Mucosa of stomach (tissue), 1 donor: Measurements from ENCODE around the gene GAK.

Source experiments
- H3K27me3 ChIP-seq: one replicate; pipeline ENCODE4 v1.7.0; 2013; ENCODE audit warnings: mild to moderate bottlenecking, low read length; ENCODE audit not compliant: control insufficient read depth, insufficient read depth
- H3K36me3 ChIP-seq: one replicate; pipeline ENCODE4 v1.7.0; 2013; ENCODE audit warnings: low read length; ENCODE audit not compliant: control insufficient read depth, insufficient read depth
- H3K4me1 ChIP-seq: one replicate; pipeline ENCODE4 v1.7.0; 2013; ENCODE audit warnings: mild to moderate bottlenecking, low read length; ENCODE audit not compliant: control insufficient read depth, insufficient read depth
- H3K4me3 ChIP-seq: one replicate; pipeline ENCODE4 v1.7.0; 2013; ENCODE audit warnings: low read length
- H3K9ac ChIP-seq: one replicate; pipeline ENCODE4 v1.7.0; 2013; ENCODE audit warnings: mild to moderate bottlenecking, low read length, moderate library complexity
- H3K9me3 ChIP-seq: one replicate; pipeline ENCODE4 v1.7.0; 2013; ENCODE audit warnings: mild to moderate bottlenecking, low read length, moderate library complexity; ENCODE audit not compliant: control insufficient read depth
- donor health status: Pancreatic carcinoma.

Gene GAK

DNA sequence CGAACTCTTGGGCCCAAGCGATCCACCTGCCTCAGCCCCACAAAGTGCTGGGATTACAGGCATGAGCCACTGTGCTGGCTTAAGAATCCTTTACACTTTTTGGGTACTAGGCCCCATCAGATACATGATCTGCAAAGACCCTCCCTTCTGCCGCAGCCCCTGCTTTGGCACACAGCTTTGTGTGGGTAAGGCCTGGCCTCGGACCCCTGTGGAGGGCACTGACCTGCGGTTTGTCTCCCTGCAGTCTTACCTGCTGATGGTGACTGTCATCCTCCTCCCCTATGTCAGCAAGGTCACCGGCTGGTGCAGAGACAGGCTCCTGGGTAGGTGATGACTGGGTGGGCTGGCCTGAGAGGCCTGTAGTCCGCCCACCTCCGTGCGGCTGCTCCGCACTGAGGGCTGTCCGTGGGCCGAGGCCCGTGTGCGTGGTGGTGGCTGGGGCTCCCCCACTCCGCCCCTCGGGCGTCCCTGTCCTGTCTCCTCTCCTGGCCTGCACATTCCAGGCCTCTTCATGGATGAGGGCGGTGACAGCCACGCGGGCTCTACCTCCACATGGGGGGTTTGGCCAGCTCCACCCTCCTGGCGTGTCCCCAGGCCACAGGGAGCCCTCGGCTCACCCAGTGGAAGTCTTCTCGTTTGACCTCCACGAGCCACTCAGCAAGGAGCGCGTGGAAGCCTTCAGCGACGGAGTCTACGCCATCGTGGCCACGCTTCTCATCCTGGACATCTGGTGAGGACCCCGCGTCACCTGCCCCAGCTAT, 23.2 kb upstream of the GAK start:
- Histone ChIP-seq H3K4me1 (no peaks in the 10 kb centered on the region), H3K4me3 (no peak overlapping the region), H3K9ac (no peak overlapping the region), H3K27me3 (no peaks in the 10 kb centered on the region), H3K9me3 (no peaks in the 10 kb centered on the region), H3K36me3 (peaks cover 10% of the 10 kb centered on the region)

DNA sequence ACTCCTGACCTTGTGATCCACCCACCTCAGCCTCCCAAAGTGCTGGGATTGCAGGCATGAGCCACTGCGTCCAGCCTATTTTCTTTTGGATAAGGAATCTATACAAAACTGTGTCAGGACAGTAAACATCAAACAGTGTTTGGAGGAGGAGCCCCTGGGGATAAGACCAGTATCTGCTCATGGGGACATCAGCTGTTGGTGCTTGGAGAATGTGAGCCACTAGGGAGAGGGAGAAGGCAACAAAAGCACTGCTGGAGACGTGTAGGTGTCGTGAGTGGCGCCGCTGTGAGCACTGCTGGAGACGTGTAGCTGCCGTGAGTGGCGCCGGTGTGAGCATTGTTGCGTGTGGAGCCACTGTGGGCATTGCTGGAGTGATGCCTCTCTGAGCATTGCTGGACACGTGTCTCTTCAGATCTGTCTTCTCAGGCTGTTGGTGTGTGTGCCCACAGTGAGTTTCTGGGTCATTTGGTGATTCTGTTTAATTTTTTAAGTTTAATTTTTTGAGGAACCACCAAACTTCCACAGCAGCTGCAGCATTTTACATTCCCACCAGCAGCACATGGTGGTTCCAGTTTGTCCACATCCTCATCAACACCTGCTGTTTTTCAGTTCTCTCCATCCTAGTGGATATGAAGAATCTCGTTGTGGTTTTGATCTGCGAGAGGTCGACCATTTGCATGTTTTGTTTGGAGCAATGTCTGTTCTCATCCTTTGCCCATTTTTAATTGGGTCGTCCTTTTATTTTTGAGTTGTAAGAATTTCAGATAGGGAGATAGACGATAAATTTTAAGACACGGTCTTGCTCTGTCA, 22.3 kb upstream of the GAK start:
- no peak overlapping the region for H3K9ac ChIP-seq
- H3K4me3 ChIP-seq, result no peak overlapping the region
- no peaks in the 10 kb centered on the region for H3K4me1 ChIP-seq
- no peaks in the 10 kb centered on the region for H3K27me3 ChIP-seq
- peaks cover under 1% of the 10 kb centered on the region for H3K36me3 ChIP-seq
- H3K9me3 ChIP-seq, result no peaks in the 10 kb centered on the region

DNA sequence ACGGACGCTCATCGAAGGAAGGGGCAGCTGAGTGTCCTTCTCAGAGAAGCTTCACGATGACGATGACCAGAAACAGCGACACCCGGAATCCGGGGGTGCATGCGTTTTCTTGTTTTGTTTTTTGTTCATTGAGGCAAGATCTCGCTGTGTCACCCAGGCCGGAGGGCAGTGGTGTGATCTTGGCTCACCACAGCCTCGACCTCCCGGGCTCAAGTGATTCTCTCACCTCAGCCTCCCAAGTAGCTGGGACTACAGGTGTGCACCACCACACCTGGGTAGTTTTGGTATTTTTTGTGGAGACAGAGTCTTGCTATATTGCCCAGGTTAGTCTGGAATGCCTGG, 21.4 kb upstream of the GAK start:
- no peaks in the 10 kb centered on the region for H3K36me3 ChIP-seq
- no peaks in the 10 kb centered on the region for H3K9me3 ChIP-seq
- no peak overlapping the region for H3K9ac ChIP-seq
- no peaks in the 10 kb centered on the region for H3K27me3 ChIP-seq
- no peak overlapping the region for H3K4me3 ChIP-seq
- H3K4me1 ChIP-seq, result no peaks in the 10 kb centered on the region

DNA sequence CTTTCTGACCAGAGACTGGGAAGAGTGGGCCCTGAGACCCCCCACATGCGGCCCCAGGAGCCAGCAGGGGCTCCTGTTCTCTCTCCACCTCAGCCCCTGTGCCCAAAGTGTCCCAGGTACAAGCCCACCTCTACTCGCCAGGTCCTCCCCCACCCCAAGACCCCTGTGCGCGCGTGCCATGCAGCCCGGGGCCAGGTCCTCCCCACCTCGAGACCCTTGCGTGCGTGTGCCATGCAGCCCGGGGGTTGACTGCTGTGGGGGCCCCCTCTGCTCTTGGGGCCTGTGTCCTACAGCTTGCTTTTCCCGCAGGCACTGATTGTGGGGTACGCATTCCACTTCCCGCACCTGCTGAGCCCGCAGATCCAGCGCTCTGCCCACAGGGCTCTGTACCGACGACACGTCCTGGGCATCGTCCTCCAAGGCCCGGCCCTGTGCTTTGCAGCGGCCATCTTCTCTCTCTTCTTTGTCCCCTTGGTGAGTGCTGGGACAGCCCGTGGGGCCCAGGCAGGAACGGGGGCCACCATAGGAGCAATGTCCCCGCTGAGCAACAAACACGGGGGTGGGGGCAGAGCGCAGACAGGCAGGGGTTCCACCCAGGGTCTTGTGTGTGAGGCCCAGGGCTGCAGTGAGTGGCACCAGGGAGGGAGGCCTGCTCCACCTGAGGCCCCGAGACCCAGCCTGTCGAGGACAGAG, 20.9 kb upstream of the GAK start:
- H3K4me3 ChIP-seq, result no peak overlapping the region
- no peaks in the 10 kb centered on the region for H3K9me3 ChIP-seq
- no peaks in the 10 kb centered on the region for H3K4me1 ChIP-seq
- H3K27me3 ChIP-seq, result no peaks in the 10 kb centered on the region
- H3K36me3 ChIP-seq, result no peaks in the 10 kb centered on the region
- no peak overlapping the region for H3K9ac ChIP-seq

DNA sequence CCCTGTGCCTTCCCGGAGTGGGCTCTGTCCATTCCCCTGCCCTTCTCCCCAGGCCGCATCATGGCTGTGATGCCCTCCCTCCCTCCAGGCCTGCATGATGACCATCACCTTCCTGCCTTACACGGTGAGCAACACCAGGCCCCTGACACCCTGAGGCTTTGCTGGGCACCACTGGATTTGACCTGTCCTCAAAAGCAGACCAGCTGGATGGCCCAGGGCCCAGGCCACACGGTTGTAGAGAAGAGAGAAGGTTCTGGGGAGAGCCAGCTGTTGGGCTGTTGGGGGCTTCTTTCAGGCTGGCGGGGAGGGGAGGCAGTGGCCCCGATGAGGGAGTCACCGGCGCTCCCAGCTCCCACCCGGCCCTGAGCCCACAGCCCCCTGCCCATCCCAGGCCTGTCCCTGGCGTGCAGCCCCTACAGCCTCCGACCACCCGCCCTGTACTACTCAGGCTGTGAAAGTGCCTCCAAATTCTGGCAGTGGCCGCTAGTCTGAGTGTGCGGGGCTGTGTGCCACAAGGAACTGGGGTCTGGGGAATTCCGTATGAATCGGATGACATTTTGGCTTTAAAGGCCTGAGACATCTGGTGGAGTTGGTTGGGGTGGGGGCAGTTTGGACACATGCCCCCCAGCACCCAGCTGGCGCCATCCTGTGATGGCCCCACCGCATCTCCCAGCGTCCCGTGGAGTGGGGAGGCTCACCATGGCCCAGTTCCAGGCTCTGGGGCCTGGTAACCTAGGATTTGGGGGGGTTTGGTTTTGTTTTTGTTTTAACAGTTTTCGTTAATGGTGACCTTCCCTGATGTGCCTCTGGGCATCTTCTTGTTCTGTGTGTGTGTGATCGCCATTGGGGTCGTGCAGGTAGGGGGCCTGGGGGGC, 19.7 kb upstream of the GAK start:
- Histone ChIP-seq H3K9ac (no peak overlapping the region), H3K36me3 (no peaks in the 10 kb centered on the region), H3K4me1 (no peaks in the 10 kb centered on the region), H3K4me3 (no peak overlapping the region), H3K27me3 (no peaks in the 10 kb centered on the region), H3K9me3 (no peaks in the 10 kb centered on the region)

DNA sequence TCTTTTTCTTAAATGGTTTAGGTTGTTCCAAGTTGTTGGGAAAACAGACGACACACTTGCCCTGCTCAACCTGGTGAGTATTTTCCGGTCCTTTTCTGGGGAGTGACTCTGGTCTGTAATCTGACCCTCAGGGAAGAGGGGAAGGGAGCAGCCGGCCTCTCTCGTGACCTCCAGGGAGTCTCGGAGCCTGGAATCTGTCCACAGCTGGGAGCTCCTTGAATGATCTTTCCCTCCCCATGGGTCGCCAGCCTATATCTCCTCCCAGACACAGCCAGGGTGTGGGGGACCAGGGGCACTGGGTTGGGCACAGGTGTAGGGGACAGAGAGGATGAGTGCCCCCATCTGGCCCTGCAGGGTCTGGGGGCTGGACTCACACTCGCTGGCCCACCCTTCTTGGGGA, 19.1 kb upstream of the GAK start:
- Histone ChIP-seq H3K36me3 (no peaks in the 10 kb centered on the region), H3K4me1 (no peaks in the 10 kb centered on the region), H3K9ac (no peak overlapping the region), H3K4me3 (no peak overlapping the region), H3K27me3 (no peaks in the 10 kb centered on the region), H3K9me3 (no peaks in the 10 kb centered on the region)

DNA sequence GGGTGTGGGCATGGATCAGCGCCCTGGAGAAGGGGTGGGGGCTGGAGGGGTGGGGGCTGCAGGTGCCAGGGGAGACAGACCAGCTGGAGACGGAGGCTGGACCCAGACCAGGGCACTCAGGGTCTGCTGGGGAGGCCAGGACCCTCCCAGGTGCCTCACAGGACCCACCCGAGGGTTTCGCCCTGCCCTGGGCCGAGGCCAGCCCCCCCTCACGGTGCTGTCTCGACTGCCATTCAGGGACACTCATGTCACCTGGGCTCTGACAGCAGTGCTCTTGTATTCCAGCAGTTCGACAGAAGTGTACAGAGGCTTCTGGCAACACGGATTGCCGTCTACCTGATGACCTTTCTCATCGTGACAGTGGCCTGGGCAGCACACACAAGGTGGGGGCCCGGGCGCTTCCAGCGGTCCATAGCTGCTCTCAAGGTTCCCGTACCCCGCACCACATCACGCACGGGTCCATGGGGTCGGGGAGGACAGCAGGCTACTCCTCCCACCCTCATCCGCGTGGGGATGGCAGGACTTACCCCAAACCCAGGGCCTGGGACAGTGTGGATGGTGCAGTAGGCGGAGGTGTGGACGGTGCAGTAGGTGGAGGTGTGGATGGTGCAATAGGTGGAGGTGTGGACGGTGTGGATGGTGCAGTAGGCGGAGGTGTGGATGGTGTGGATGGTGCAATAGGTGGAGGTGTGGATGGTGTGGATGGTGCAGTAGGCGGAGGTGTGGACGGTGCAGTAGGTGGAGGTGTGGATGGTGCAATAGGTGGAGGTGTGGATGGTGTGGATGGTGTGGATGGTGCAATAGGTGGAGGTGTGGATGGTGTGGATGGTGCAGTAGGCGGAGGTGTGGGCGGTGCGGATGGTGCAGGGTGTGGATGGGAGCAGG, 18.3 kb upstream of the GAK start:
- Histone ChIP-seq H3K9me3 (no peaks in the 10 kb centered on the region), H3K4me1 (no peaks in the 10 kb centered on the region), H3K9ac (no peak overlapping the region), H3K4me3 (no peak overlapping the region), H3K27me3 (no peaks in the 10 kb centered on the region), H3K36me3 (no peaks in the 10 kb centered on the region)

DNA sequence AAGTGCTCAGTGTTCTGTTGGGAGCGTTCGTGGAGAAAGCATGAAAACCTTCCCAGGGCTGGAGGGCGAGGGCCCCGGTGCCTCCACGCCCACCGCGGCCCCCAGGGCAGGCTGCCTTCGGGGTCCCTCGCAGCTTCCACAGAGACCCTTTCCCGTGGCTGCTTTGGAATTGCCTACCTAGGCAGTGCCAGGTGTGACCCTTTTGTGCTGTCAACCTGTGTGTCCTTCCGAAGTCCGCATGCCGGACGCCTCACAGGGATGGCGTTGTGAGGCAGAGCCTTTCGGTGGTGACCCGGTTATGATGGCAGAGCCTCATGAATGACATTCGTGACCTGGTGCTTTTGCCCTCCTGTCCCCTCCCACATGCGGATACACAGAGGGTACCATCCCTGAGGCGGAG, 17.5 kb upstream of the GAK start:
- no peak overlapping the region for H3K9ac ChIP-seq
- no peaks in the 10 kb centered on the region for H3K27me3 ChIP-seq
- no peaks in the 10 kb centered on the region for H3K9me3 ChIP-seq
- H3K36me3 ChIP-seq, result no peaks in the 10 kb centered on the region
- H3K4me1 ChIP-seq, result no peaks in the 10 kb centered on the region
- no peak overlapping the region for H3K4me3 ChIP-seq

DNA sequence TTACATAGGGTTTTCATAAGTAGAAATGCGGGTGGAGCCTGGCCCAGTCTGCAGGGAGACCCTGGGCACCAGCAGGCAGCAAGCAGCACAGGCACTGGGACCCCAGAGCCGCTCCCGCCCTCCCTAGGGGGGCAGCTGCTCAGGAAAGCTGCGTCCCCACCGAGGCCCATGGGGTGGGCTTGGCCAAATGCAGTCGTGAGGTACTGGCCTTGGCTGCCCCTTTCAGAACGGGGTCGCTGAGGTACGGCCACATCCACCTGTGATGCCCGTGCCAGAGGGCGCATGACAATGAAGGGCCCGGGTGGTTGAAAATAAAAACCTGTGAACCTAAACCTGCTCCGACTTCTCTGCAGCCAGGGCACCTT, 16.8 kb upstream of the GAK start:
- no peak overlapping the region for H3K4me3 ChIP-seq
- no peak overlapping the region for H3K9ac ChIP-seq
- no peaks in the 10 kb centered on the region for H3K27me3 ChIP-seq
- no peaks in the 10 kb centered on the region for H3K9me3 ChIP-seq
- H3K4me1 ChIP-seq, result no peaks in the 10 kb centered on the region
- H3K36me3 ChIP-seq, result no peaks in the 10 kb centered on the region

DNA sequence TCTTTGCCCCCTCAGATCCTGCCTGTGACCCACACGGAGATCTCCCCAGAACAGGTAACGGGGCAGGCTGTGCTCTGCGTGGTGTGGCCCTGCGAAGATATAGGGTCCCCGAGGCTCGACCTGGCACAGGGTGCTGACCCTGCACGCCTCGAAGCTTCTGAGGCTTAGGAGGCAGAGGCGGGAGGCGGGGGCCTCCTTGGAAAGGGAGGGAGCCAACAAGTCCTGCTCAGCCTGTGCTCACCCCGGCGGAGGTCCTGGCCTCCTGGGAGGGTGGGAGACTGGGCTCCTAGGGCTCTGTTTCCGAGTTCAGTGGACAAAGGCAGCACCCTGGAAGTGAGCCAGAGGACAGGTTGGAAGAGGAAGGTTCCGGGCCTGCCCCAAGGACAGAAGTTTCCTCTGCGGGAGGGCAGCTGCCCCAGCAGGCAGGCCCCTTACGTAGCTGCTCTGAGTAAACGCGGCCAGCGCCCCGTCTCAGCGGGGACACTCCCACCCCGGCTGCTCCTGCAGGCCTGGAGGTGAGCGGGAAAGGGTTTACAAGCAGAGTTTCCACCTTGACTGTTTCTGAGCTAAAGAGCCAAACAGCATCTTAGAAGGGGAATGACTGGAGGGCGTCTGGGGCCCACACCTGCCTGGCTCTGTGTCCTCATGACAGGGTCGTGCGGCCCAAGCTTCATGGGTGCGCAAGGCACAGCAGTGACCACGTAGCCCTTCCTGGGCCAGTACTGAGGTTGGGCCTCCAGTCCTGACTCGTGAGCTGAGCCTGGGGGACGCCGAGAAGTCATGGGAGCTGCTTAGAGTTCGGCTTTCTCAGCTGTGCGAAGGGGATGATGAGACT, 16.2 kb upstream of the GAK start:
- no peaks in the 10 kb centered on the region for H3K36me3 ChIP-seq
- H3K9ac ChIP-seq, result no peak overlapping the region
- no peak overlapping the region for H3K4me3 ChIP-seq

More for the DNA sequence above, 16.2 kb upstream of the GAK start:
- H3K9me3 ChIP-seq, result no peaks in the 10 kb centered on the region
- H3K4me1 ChIP-seq, result no peaks in the 10 kb centered on the region
- no peaks in the 10 kb centered on the region for H3K27me3 ChIP-seq
